Testis (tissue), 2 donors: Measurements from ENCODE around the gene RIN1.
A peak's percentile ranks its signal among the peaks of the same experiment; 100 is the strongest.

Experiments used
- POLR2A ChIP-seq: fragments of 450-650 bp; IDR thresholded peaks from one replicate; pipeline ENCODE4 v1.6.1; 2017; ENCODE audit warnings: antibody characterized with exemption, mild to moderate bottlenecking, moderate library complexity
- TF ChIP-seq, protein P1 (sequence below), 3 experiments: fragments of 450-650 bp in 2 of 3; fragments of 200-600 bp in 1 of 3; sonication (generic) in 1 of 3; IDR thresholded peaks; one replicate each; pipeline ENCODE4 v1.5.1; 2016 to 2019; ENCODE audit warnings: antibody characterized with exemption in 3 of 3, mild to moderate bottlenecking in 2 of 3, moderate library complexity in 1 of 3

DNA sequence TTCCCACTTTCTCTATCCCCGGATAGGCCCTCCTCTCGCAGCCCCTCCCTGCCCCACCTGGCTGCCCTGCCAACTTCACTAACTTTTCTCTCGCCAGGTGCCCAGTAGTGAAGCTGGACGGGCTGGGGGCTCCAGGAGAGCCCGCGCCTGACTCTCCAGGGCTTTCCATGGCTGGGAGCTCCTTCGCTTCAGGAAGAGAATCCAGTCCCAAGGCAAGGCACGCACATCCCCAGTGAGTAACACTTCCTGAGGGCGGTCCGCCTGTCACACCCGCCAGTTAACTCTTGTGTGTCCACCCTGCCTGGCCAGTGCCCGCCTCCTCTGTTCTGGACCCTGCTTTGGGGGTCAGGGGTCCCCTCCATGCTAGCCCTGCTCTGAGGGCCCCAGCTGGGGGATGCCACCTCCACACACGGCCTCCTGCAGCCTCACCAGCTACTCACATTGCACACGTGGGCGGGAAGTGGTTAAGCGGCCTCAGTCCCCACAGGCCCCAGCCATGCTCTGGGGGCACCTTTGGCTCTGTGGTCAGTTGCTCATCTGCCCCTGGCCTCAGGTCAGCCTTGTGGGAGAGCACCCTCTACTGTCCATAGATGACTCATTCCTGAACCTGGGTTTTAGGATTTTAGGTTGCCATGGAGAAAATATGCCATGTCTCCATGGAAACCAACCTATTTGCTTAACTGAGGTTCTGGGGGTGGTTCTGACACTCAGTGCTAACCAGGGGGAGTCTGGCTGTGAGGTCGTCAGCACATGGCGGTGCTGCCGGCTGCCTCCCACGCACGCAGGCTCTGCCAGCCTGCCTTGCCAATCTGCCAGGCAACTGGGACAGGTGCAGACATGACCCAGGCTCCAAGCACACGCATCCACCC, at the start of gene RIN1:
- TF ChIP-seq, protein P1, sequence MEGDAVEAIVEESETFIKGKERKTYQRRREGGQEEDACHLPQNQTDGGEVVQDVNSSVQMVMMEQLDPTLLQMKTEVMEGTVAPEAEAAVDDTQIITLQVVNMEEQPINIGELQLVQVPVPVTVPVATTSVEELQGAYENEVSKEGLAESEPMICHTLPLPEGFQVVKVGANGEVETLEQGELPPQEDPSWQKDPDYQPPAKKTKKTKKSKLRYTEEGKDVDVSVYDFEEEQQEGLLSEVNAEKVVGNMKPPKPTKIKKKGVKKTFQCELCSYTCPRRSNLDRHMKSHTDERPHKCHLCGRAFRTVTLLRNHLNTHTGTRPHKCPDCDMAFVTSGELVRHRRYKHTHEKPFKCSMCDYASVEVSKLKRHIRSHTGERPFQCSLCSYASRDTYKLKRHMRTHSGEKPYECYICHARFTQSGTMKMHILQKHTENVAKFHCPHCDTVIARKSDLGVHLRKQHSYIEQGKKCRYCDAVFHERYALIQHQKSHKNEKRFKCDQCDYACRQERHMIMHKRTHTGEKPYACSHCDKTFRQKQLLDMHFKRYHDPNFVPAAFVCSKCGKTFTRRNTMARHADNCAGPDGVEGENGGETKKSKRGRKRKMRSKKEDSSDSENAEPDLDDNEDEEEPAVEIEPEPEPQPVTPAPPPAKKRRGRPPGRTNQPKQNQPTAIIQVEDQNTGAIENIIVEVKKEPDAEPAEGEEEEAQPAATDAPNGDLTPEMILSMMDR (IDR thresholded peaks at IDR 0.05), result peak; percentile 26 to 37 (median 28)
- no peak for TF ChIP-seq POLR2A
